Stomach (tissue), 4 donors: ENCODE data around the gene CHKB.

ENCODE experiments used
- CTCF ChIP-seq, 7 experiments: fragments of 450-650 bp in 4 of 7; fragments of 200-600 bp in 3 of 7; sonication (generic) in 3 of 7; IDR thresholded peaks; one replicate each; pipeline ENCODE4 v1.5.1; 2016 to 2019; ENCODE audit warnings: antibody characterized with exemption in 7 of 7, control low read depth in 2 of 7, mild to moderate bottlenecking in 1 of 7
- EP300 ChIP-seq: sonication (generic); formaldehyde crosslinking; IDR thresholded peaks from one replicate; pipeline ENCODE4 v1.6.1; 2017; ENCODE audit warnings: antibody characterized with exemption
- POLR2AphosphoS5 ChIP-seq, 3 donors: sonication (generic); formaldehyde crosslinking; IDR thresholded peaks; one replicate each; pipeline ENCODE4 v1.6.1; 2016; ENCODE audit warnings: antibody characterized with exemption in 3 of 3

- TF ChIP-seq EP300 (no peak), CTCF (IDR thresholded peaks at IDR 0.05) (no peak), POLR2AphosphoS5 (IDR thresholded peaks at IDR 0.05) (no peak)
Observed at GRCh38 chr22:50577987-50578775, 4.5 kb downstream of the CHKB start, which contains the start of gene CPT1B.
